ENCODE measurements around the gene MAPKBP1.

Gene MAPKBP1

DNA sequence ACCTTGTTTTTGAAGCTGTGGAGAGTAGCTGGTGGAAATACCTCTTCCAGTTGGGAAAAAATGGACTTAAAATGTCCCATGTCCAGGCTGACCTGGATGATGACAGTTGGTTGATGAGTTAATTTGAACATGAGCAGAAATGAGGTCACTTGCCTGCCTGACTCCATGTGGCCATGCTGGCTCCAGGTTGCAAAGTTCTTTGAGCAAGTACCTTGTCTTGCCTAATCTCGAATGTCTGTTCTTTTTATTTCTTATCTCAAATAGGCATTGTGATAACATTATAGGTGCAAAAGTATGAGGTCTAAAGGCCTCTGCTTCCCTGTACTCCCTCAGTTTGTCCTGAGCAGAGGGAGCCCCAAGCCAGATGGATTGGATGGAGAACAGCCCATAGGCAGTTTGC is 9.0 kb downstream of the MAPKBP1 start:
- TF ChIP-seq ZNF274 (IDR thresholded peaks at IDR 0.05; ENCODE audit: low read depth, low read length): no peak
- no peak for TF ChIP-seq YY1 (IDR thresholded peaks at IDR 0.05; ENCODE audit: insufficient read depth, insufficient read length)
- TF ChIP-seq SUZ12 (IDR thresholded peaks at IDR 0.05; ENCODE audit: extremely low read depth, insufficient read depth, insufficient read length): no peak
- Histone ChIP-seq H3K4me3 (ENCODE audit: insufficient read length, low read depth) (no peak overlapping the region), H3K27me3 (ENCODE audit: insufficient read depth, insufficient read length) (no peaks in the 10 kb centered on the region), H3K36me3 (ENCODE audit: insufficient read depth, insufficient read length, low read length) (no peaks in the 10 kb centered on the region), H3K4me1 (ENCODE audit: insufficient read depth, insufficient read length) (peaks cover 3% of the 10 kb centered on the region), H3K9me3 (ENCODE audit: insufficient read depth, low read length) (no peaks in the 10 kb centered on the region), H3K9ac (ENCODE audit: insufficient read length, low read depth) (no peak overlapping the region)
- DNase-seq (ENCODE audit: low read depth, low spot score): no peak

DNA sequence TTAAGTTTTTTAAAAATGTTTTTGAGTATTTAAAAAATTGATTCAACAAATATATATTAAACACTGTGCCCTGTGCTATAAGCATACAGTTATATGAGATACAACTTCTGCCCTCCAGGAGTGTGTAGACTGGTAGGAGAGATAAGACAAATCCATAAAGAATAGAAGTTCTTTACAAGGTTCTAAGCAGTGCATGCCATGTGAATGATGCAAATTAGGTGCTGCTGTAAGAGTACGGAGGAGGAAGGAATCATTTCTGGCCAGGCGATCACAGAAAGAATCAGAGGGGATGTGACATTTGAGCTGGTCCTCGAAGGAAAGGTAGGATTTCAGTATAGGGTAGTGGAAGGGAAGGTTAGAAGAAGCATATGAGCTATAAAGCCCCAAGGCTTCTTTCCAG is 14.0 kb downstream of the MAPKBP1 start:
- no peak overlapping the region for H3K9ac ChIP-seq (ENCODE audit: insufficient read length, low read depth)

DNA sequence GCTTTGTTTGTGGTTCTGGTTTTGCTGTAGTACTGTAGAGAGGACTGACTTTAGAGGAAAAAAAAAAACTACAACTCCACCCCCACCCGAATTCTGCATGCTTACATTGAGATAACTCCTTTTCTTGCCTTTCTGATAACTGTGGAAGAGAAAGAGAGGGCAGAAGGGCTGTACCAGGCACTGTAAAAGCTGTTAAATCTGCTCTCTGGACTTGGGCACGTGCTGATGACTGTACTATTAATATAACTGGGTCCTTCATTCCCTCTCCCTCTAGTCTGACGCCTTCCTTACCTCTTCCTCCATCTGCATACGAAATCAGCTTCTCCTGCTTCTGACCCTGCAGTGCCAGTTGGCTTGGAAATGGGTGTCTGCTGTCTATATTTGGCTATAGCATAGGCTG is 15.0 kb downstream of the MAPKBP1 start:
- Histone ChIP-seq H3K9me3 (ENCODE audit: insufficient read depth, low read length) (no peaks in the 10 kb centered on the region), H3K4me1 (ENCODE audit: insufficient read depth, insufficient read length) (peaks cover 10% of the 10 kb centered on the region), H3K9ac (ENCODE audit: insufficient read length, low read depth) (peak overlapping the region; percentile 32), H3K4me3 (ENCODE audit: insufficient read length, low read depth) (no peak overlapping the region), H3K27me3 (ENCODE audit: insufficient read depth, insufficient read length) (no peaks in the 10 kb centered on the region), H3K36me3 (ENCODE audit: insufficient read depth, insufficient read length, low read length) (no peaks in the 10 kb centered on the region)
- no peak for TF ChIP-seq ZNF274 (IDR thresholded peaks at IDR 0.05; ENCODE audit: low read depth, low read length)
- TF ChIP-seq SUZ12 (IDR thresholded peaks at IDR 0.05; ENCODE audit: extremely low read depth, insufficient read depth, insufficient read length): no peak
- TF ChIP-seq YY1 (IDR thresholded peaks at IDR 0.05; ENCODE audit: insufficient read depth, insufficient read length): no peak
- DNase-seq (ENCODE audit: low read depth, low spot score): no peak

More for the DNA sequence above, 14.0 kb downstream of the MAPKBP1 start:
- TF ChIP-seq ZNF274 (IDR thresholded peaks at IDR 0.05; ENCODE audit: low read depth, low read length) (no peak), SUZ12 (IDR thresholded peaks at IDR 0.05; ENCODE audit: extremely low read depth, insufficient read depth, insufficient read length) (no peak), YY1 (IDR thresholded peaks at IDR 0.05; ENCODE audit: insufficient read depth, insufficient read length) (no peak)
- peaks cover 10% of the 10 kb centered on the region for H3K4me1 ChIP-seq (ENCODE audit: insufficient read depth, insufficient read length)
- no peaks in the 10 kb centered on the region for H3K9me3 ChIP-seq (ENCODE audit: insufficient read depth, low read length)
- DNase-seq (ENCODE audit: low read depth, low spot score): no peak
- no peaks in the 10 kb centered on the region for H3K36me3 ChIP-seq (ENCODE audit: insufficient read depth, insufficient read length, low read length)
- no peak overlapping the region for H3K4me3 ChIP-seq (ENCODE audit: insufficient read length, low read depth)
- no peaks in the 10 kb centered on the region for H3K27me3 ChIP-seq (ENCODE audit: insufficient read depth, insufficient read length)

DNA sequence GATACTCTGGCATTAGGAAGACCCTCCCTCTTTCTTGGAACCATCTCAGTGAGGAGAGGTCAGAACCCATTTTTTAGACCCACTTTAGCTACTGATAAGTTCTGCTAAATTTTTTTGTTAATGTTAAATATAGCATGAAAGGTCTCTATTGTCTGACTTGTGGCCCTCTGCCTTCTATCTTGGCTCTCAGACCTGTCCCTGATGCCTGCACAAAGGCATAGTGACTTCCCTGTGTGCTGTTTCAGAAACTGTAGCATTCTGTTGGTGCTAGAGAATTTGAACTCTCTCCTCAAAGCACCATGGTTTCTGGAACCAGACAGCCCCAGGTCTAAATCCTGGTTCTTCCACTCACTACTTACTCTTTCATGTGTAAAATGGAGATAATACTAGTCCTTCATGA is 15.4 kb downstream of the MAPKBP1 start:
- Histone ChIP-seq H3K36me3 (ENCODE audit: insufficient read depth, insufficient read length, low read length) (no peaks in the 10 kb centered on the region), H3K9ac (ENCODE audit: insufficient read length, low read depth) (no peak overlapping the region), H3K27me3 (ENCODE audit: insufficient read depth, insufficient read length) (no peaks in the 10 kb centered on the region), H3K9me3 (ENCODE audit: insufficient read depth, low read length) (no peaks in the 10 kb centered on the region), H3K4me1 (ENCODE audit: insufficient read depth, insufficient read length) (peaks cover 10% of the 10 kb centered on the region), H3K4me3 (ENCODE audit: insufficient read length, low read depth) (no peak overlapping the region)
- TF ChIP-seq ZNF274 (IDR thresholded peaks at IDR 0.05; ENCODE audit: low read depth, low read length) (no peak), SUZ12 (IDR thresholded peaks at IDR 0.05; ENCODE audit: extremely low read depth, insufficient read depth, insufficient read length) (no peak), YY1 (IDR thresholded peaks at IDR 0.05; ENCODE audit: insufficient read depth, insufficient read length) (no peak)
- no peak for DNase-seq (ENCODE audit: low read depth, low spot score)

DNA sequence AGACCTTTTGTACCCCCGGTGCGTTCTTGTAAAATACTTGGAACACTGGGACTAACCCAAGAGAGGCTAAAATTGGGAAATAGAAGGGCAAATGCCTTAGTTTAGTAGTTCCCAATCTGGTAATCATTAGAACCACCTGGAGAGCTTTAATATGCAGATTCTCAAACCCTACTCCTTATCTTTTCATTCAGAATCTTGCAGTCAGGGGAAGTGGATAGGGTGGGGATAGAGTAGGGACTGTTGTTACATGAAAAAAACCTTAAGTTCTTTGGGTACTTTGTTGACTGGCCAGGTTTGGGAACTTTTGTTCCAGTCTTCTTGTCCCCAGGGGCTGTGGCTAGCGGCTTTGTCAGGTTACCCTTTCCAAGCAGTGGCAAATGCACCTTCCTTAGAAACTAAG is 15.9 kb downstream of the MAPKBP1 start:
- H3K4me3 ChIP-seq (ENCODE audit: insufficient read length, low read depth): no peak overlapping the region

DNA sequence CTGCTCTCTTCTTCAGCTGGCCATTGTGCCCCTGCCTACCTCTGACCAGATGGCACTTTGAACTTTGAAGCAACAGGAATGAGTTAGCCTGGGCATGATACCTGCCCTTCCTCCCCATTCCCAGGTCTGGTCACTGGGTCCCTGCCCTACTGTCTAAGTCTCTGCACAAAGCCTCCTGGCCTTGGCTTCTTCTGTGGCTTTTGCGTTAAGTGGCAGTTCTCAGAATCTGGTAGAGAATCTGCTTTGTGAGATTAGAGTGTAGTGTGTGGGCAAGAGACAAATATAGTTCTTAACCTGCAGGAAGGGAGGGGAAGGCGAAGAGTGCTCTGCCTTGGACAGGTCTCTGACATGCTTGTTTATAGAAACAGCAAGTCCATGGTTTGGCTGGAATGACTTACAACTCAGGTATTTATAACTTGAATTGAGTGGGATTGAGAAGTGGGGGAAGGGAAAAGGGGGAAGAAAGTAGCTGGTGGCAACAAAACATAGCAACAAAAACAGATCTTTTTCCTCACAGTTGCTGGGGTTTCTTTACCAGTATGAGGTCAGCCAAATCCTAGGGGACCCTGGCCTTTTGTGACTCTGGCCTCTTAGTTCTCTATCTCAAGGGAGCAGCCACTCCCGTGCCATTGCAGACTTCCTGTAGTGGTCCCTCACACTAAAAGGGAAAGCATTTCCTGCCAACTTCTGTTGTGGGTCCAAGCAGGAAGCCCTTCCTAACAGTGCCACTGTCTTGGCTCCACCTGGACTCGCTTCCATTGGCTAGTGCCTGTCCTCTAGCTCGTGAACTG is 16.7 kb downstream of the MAPKBP1 start:
- DNase-seq (ENCODE audit: low read depth, low spot score): no peak
- Histone ChIP-seq H3K36me3 (ENCODE audit: insufficient read depth, insufficient read length, low read length) (no peaks in the 10 kb centered on the region), H3K27me3 (ENCODE audit: insufficient read depth, insufficient read length) (no peaks in the 10 kb centered on the region), H3K4me1 (ENCODE audit: insufficient read depth, insufficient read length) (peaks cover 10% of the 10 kb centered on the region), H3K9me3 (ENCODE audit: insufficient read depth, low read length) (no peaks in the 10 kb centered on the region), H3K9ac (ENCODE audit: insufficient read length, low read depth) (no peak overlapping the region), H3K4me3 (ENCODE audit: insufficient read length, low read depth) (no peak overlapping the region)
- no peak for TF ChIP-seq ZNF274 (IDR thresholded peaks at IDR 0.05; ENCODE audit: low read depth, low read length)
- TF ChIP-seq YY1 (IDR thresholded peaks at IDR 0.05; ENCODE audit: insufficient read depth, insufficient read length): no peak
- no peak for TF ChIP-seq SUZ12 (IDR thresholded peaks at IDR 0.05; ENCODE audit: extremely low read depth, insufficient read depth, insufficient read length)

More for the DNA sequence above, 15.9 kb downstream of the MAPKBP1 start:
- TF ChIP-seq ZNF274 (IDR thresholded peaks at IDR 0.05; ENCODE audit: low read depth, low read length) (no peak), YY1 (IDR thresholded peaks at IDR 0.05; ENCODE audit: insufficient read depth, insufficient read length) (no peak), SUZ12 (IDR thresholded peaks at IDR 0.05; ENCODE audit: extremely low read depth, insufficient read depth, insufficient read length) (no peak)
- no peak for DNase-seq (ENCODE audit: low read depth, low spot score)
- H3K36me3 ChIP-seq (ENCODE audit: insufficient read depth, insufficient read length, low read length): no peaks in the 10 kb centered on the region
- no peaks in the 10 kb centered on the region for H3K9me3 ChIP-seq (ENCODE audit: insufficient read depth, low read length)
- H3K9ac ChIP-seq (ENCODE audit: insufficient read length, low read depth): no peak overlapping the region
- no peaks in the 10 kb centered on the region for H3K27me3 ChIP-seq (ENCODE audit: insufficient read depth, insufficient read length)
- peaks cover 10% of the 10 kb centered on the region for H3K4me1 ChIP-seq (ENCODE audit: insufficient read depth, insufficient read length)

DNA sequence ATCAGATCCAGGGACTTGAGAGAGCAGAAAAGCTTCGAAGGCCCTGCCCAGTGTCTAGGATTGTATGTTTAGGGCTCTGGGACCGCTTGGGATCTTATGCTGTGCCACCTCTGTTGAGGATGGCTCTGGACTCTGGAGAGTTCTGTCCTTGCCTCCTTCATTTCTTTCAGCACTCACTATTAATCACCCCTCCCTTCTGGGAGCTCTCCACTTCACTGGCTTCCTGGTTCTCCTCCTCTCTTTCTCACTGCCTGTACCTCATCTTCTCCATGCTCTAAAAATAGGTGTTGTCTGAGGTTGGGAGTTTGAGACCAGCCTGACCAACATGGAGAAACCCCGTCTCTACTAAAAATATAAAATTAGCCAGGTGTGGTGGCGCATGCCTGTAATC is 17.3 kb downstream of the MAPKBP1 start:
- peaks cover 10% of the 10 kb centered on the region for H3K4me1 ChIP-seq (ENCODE audit: insufficient read depth, insufficient read length)
- H3K36me3 ChIP-seq (ENCODE audit: insufficient read depth, insufficient read length, low read length): no peaks in the 10 kb centered on the region
- H3K27me3 ChIP-seq (ENCODE audit: insufficient read depth, insufficient read length): no peaks in the 10 kb centered on the region
- H3K9me3 ChIP-seq (ENCODE audit: insufficient read depth, low read length): no peaks in the 10 kb centered on the region
- no peak overlapping the region for H3K4me3 ChIP-seq (ENCODE audit: insufficient read length, low read depth)
- H3K9ac ChIP-seq (ENCODE audit: insufficient read length, low read depth): no peak overlapping the region
- TF ChIP-seq YY1 (IDR thresholded peaks at IDR 0.05; ENCODE audit: insufficient read depth, insufficient read length) (no peak), ZNF274 (IDR thresholded peaks at IDR 0.05; ENCODE audit: low read depth, low read length) (no peak), SUZ12 (IDR thresholded peaks at IDR 0.05; ENCODE audit: extremely low read depth, insufficient read depth, insufficient read length) (no peak)
- no peak for DNase-seq (ENCODE audit: low read depth, low spot score)

Measured in NT2/D1 (cell line).